ENCODE data around the gene TDRD5. TPM values are rescaled to one million over a fixed set of nuclear protein-coding genes. Genes with fewer than 3 reads are reported as not detected.

Gene TDRD5
- total RNA-seq, 2 donors from 2014 or later: not detected

- Histone ChIP-seq H3K4me3 (no peak overlapping the region), H3K36me3 (replicated peaks in 1 of 2; ENCODE audit: insufficient read depth in 1 of 2, low read depth in 2 of 2) (no peaks in the 10 kb centered on the region), H3K4me1 (peaks cover 24% of the 10 kb centered on the region), H3K27ac (no peak overlapping the region), H3K27me3 (no peaks in the 10 kb centered on the region), H3K9me3 (peaks cover 0 to 5% (median 0%) of the 10 kb centered on the region in 3 donors)
- intact Hi-C loops (cut with DNase I): loop anchor here (10.0 kb wide), 1 partner anchor 333 kb away; no protein-coding TSS in a partner anchor
- ATAC-seq (no peak), DNase-seq (no peak)
- TF ChIP-seq CTCF (IDR thresholded peaks at IDR 0.05): no peak
- TF ChIP-seq POLR2A (IDR thresholded peaks at IDR 0.05): no peak
- 91 to 92% methylated on average over 6 of the region's 6 CpGs for WGBS, 2 donors
Observed at GRCh38 chr1:179587336-179587735, 4.3 kb upstream of the TDRD5 start.

GRCh38 chr1:179588425-179589024, 3.1 kb upstream of the TDRD5 start:
- intact Hi-C loops (cut with DNase I): loop anchor here (10.0 kb wide), 1 partner anchor 334 kb away; no protein-coding TSS in a partner anchor
- Histone ChIP-seq H3K4me1 (peaks cover 24% of the 10 kb centered on the region), H3K27ac (no peak overlapping the region), H3K36me3 (replicated peaks in 1 of 2; ENCODE audit: insufficient read depth in 1 of 2, low read depth in 2 of 2) (no peaks in the 10 kb centered on the region), H3K27me3 (no peaks in the 10 kb centered on the region), H3K9me3 (peaks cover 0 to 5% (median 0%) of the 10 kb centered on the region in 3 donors), H3K4me3 (no peak overlapping the region)
- 71 to 86% methylated on average over 14 to 18 of the region's 18 CpGs for WGBS, 2 donors
- TF ChIP-seq POLR2A (IDR thresholded peaks at IDR 0.05) (no peak), CTCF (IDR thresholded peaks at IDR 0.05) (no peak)
- ATAC-seq: no peak
- peak in 1 of 4 donors; percentile 4 for DNase-seq

GRCh38 chr1:179589509-179589908, 2.1 kb upstream of the TDRD5 start:
- peaks cover 0 to 5% (median 0%) of the 10 kb centered on the region in 3 donors for H3K9me3 ChIP-seq
- no peak overlapping the region for H3K4me3 ChIP-seq
- H3K36me3 ChIP-seq (replicated peaks in 1 of 2; ENCODE audit: insufficient read depth in 1 of 2, low read depth in 2 of 2): no peaks in the 10 kb centered on the region
- H3K27ac ChIP-seq: no peak overlapping the region
- H3K27me3 ChIP-seq: no peaks in the 10 kb centered on the region
- TF ChIP-seq CTCF (IDR thresholded peaks at IDR 0.05): no peak
- TF ChIP-seq POLR2A (IDR thresholded peaks at IDR 0.05): no peak
- intact Hi-C loops (cut with DNase I): loop anchor here (10.0 kb wide), 1 partner anchor 335 kb away; no protein-coding TSS in a partner anchor
- no peak for DNase-seq
- ATAC-seq: no peak
- WGBS, 2 donors: 87 to 96% methylated on average over 3 to 4 of the region's 4 CpGs
- H3K4me1 ChIP-seq: peaks cover 24% of the 10 kb centered on the region

GRCh38 chr1:179590671-179591070, 961 bp upstream of the TDRD5 start:
- no peaks in the 10 kb centered on the region for H3K27me3 ChIP-seq

More at GRCh38 chr1:179590671-179591070, 961 bp upstream of the TDRD5 start:
- WGBS, 2 donors: 85 to 88% methylated on average over 11 of the region's 11 CpGs
- no peaks in the 10 kb centered on the region for H3K36me3 ChIP-seq (replicated peaks in 1 of 2; ENCODE audit: insufficient read depth in 1 of 2, low read depth in 2 of 2)
- H3K4me3 ChIP-seq: no peak overlapping the region
- H3K4me1 ChIP-seq: peaks cover 22% of the 10 kb centered on the region
- ATAC-seq (no peak), DNase-seq (no peak)
- TF ChIP-seq CTCF (IDR thresholded peaks at IDR 0.05): no peak
- no peak for TF ChIP-seq POLR2A (IDR thresholded peaks at IDR 0.05)
- peaks cover 0 to 5% (median 0%) of the 10 kb centered on the region in 3 donors for H3K9me3 ChIP-seq
- no peak overlapping the region for H3K27ac ChIP-seq
- intact Hi-C loops (cut with DNase I): no loop called here

All from body of pancreas (tissue), 4 donors.